ENCODE results near the gene SPTBN1. TPM values are rescaled to one million over a fixed set of nuclear protein-coding genes. Genes with fewer than 3 reads are reported as not detected.
A peak's percentile ranks its signal among the peaks of the same experiment; 100 is the strongest.

Gene SPTBN1
- polyA plus RNA-seq, 2 of the 4 experiments (the other 2 are of a cell fraction), result 105 to 126 TPM

- no peaks in the 10 kb centered on the region for H3K9me3 ChIP-seq
- peaks cover 56% of the 10 kb centered on the region for H3K4me1 ChIP-seq
- TF ChIP-seq TFCP2L1 (CRISPR knock-in tag; IDR thresholded peaks at IDR 0.05) (no peak), FOSL2 (IDR thresholded peaks at IDR 0.05) (no peak), FOSL2 (CRISPR knock-in tag; IDR thresholded peaks at IDR 0.05) (0 out of 2 replicates have a peak, but pooled peaks have one; percentile 11)
- peak overlapping the region; percentile 47 for H3K4me2 ChIP-seq
- WGBS (ENCODE audit: missing lambda C conversion rate), result 71% methylated on average over 6 of the region's 6 CpGs
- H3K27ac ChIP-seq, result peak overlapping the region in 1 of 2 experiments; percentile 53; a peak in 4 of 6 replicates
- FAIRE-seq (no peak), DNase-seq (ENCODE audit: low read depth in 1 of 2, low spot score in 1 of 2) (no peak), ATAC-seq (peak in 1 of 2 experiments; percentile 40; a peak in 3 of 6 replicates)
- ChIA-PET POLR2A (interaction anchor here (1.2 kb wide), 1 partner anchor 13 kb away, joined by 6 read pairs; no protein-coding TSS in a partner anchor), CTCF (interaction anchor here (0.6 to 1.4 kb wide), 3 partner anchors 32 to 363 kb away, joined by 3 to 6 read pairs (median 3); no protein-coding TSS in a partner anchor)
- H3K4me3 ChIP-seq, result no peak overlapping the region
Measured at GRCh38 chr2:54470266-54470938, 14.3 kb downstream of the SPTBN1 start.

GRCh38 chr2:54471221-54471711 lies 15.1 kb downstream of the SPTBN1 start:
- DNase-seq (ENCODE audit: low read depth in 1 of 2, low spot score in 1 of 2), result peak; percentile 38 to 82
- peak; percentile 86 for FAIRE-seq
- H3K9me3 ChIP-seq, result no peaks in the 10 kb centered on the region
- ChIA-PET POLR2A (interaction anchor here (1.0 to 1.2 kb wide), 3 partner anchors 14 to 233 kb away, joined by 3 to 6 read pairs (median 3); partner anchors contain the start of gene SPTBN1), CTCF (interaction anchor here (0.6 to 1.4 kb wide), 5 partner anchors 31 to 683 kb away, joined by 3 to 6 read pairs (median 3); no protein-coding TSS in a partner anchor)
- TF ChIP-seq JUN (IDR thresholded peaks at IDR 0.05) (0 out of 5 replicates have a peak, but pooled peaks of 1 of the 2 experiments have one; percentile 24), CEBPB (IDR thresholded peaks at IDR 0.05) (peak; percentile 76 to 85; a peak in 3 of 4 replicates), JUNB (IDR thresholded peaks at IDR 0.05) (0 out of 2 replicates have a peak, but pooled peaks have one; percentile 16)
- TF ChIP-seq, protein P1, sequence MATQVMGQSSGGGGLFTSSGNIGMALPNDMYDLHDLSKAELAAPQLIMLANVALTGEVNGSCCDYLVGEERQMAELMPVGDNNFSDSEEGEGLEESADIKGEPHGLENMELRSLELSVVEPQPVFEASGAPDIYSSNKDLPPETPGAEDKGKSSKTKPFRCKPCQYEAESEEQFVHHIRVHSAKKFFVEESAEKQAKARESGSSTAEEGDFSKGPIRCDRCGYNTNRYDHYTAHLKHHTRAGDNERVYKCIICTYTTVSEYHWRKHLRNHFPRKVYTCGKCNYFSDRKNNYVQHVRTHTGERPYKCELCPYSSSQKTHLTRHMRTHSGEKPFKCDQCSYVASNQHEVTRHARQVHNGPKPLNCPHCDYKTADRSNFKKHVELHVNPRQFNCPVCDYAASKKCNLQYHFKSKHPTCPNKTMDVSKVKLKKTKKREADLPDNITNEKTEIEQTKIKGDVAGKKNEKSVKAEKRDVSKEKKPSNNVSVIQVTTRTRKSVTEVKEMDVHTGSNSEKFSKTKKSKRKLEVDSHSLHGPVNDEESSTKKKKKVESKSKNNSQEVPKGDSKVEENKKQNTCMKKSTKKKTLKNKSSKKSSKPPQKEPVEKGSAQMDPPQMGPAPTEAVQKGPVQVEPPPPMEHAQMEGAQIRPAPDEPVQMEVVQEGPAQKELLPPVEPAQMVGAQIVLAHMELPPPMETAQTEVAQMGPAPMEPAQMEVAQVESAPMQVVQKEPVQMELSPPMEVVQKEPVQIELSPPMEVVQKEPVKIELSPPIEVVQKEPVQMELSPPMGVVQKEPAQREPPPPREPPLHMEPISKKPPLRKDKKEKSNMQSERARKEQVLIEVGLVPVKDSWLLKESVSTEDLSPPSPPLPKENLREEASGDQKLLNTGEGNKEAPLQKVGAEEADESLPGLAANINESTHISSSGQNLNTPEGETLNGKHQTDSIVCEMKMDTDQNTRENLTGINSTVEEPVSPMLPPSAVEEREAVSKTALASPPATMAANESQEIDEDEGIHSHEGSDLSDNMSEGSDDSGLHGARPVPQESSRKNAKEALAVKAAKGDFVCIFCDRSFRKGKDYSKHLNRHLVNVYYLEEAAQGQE (IDR thresholded peaks at IDR 0.05), result no peak
- H3K4me2 ChIP-seq, result peak overlapping the region; percentile 47
- H3K27ac ChIP-seq, result peak overlapping the region; percentile 2 to 53; a peak in 4 of 6 replicates
- no peak overlapping the region for H3K4me3 ChIP-seq
- WGBS (ENCODE audit: missing lambda C conversion rate), result 9% methylated on average over 1 of the region's 1 CpG
- H3K4me1 ChIP-seq, result peaks cover 57% of the 10 kb centered on the region
- peak; percentile 72 to 81; a peak in 5 of 6 replicates for ATAC-seq

DNA sequence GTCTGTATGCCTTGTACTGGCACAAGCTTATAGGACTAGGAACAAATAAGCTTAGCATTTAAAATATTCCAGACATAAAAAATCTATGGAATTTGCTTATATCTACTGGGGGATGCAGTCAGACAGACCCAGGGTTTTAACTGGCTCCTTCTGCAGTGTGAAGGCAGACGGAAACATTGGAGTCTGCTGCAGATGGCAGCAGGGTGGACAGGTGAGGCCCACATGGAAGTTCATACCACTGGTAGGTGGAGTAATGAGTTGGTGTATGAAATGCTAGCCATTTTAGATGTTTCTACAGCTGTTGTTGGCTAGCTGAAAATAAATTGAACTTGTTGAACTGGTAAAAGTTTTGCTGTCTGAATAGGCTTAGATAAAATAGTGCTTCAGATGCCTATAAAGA lies 17.7 kb downstream of the SPTBN1 start:
- Histone ChIP-seq H3K4me1 (peaks cover 68% of the 10 kb centered on the region), H3K4me2 (no peak overlapping the region), H3K27ac (no peak overlapping the region), H3K4me3 (no peak overlapping the region), H3K9me3 (no peaks in the 10 kb centered on the region)
- DNase-seq (ENCODE audit: low read depth in 1 of 2, low spot score in 1 of 2) (no peak), ATAC-seq (no peak), FAIRE-seq (no peak)
- 93% methylated on average over 1 of the region's 1 CpG for WGBS (ENCODE audit: missing lambda C conversion rate)
- TF ChIP-seq TFCP2L1 (CRISPR knock-in tag; IDR thresholded peaks at IDR 0.05) (no peak), SMC3 (IDR thresholded peaks at IDR 0.05) (no peak), ZFP36 (IDR thresholded peaks at IDR 0.05; ENCODE audit: borderline replicate concordance, partially characterized antibody) (no peak), RCOR1 (IDR thresholded peaks at IDR 0.05; ENCODE audit: low read depth, low read length) (no peak), CBX2 (IDR thresholded peaks at IDR 0.05; ENCODE audit: borderline replicate concordance, low read depth) (no peak), CEBPB (IDR thresholded peaks at IDR 0.05) (no peak), EHMT2 (IDR thresholded peaks at IDR 0.05; ENCODE audit: low read depth) (no peak), RAD21 (conservative IDR thresholded peaks at IDR 0.05 in 1 of 2, IDR thresholded peaks at IDR 0.05 in 1 of 2) (no peak), ESRRA (IDR thresholded peaks at IDR 0.05; ENCODE audit: borderline replicate concordance, low read length) (no peak), RNF2 (IDR thresholded peaks at IDR 0.05; ENCODE audit: borderline replicate concordance, low read depth) (no peak), CHD4 (IDR thresholded peaks at IDR 0.05; ENCODE audit: borderline replicate concordance) (no peak), NFE2L2 (conservative IDR thresholded peaks at IDR 0.05; ENCODE audit: low read length) (no peak), TP53 (CRISPR knock-in tag; IDR thresholded peaks at IDR 0.05) (no peak), CBX8 (IDR thresholded peaks at IDR 0.05) (no peak)
- TF ChIP-seq, protein P2, sequence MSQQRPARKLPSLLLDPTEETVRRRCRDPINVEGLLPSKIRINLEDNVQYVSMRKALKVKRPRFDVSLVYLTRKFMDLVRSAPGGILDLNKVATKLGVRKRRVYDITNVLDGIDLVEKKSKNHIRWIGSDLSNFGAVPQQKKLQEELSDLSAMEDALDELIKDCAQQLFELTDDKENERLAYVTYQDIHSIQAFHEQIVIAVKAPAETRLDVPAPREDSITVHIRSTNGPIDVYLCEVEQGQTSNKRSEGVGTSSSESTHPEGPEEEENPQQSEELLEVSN (IDR thresholded peaks at IDR 0.05; ENCODE audit: borderline replicate concordance, low read depth), result no peak
- TF ChIP-seq, protein P3, sequence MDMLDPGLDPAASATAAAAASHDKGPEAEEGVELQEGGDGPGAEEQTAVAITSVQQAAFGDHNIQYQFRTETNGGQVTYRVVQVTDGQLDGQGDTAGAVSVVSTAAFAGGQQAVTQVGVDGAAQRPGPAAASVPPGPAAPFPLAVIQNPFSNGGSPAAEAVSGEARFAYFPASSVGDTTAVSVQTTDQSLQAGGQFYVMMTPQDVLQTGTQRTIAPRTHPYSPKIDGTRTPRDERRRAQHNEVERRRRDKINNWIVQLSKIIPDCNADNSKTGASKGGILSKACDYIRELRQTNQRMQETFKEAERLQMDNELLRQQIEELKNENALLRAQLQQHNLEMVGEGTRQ (IDR thresholded peaks at IDR 0.05), result no peak
- POLR2A ChIA-PET, result interaction anchor here (0.6 kb wide), 1 partner anchor 49 kb away, joined by 4 read pairs; no protein-coding TSS in a partner anchor
- CTCF ChIA-PET, result interaction anchor here (0.6 kb wide), 1 partner anchor 24 kb away, joined by 3 read pairs; no protein-coding TSS in a partner anchor
